ENCODE measurements around the gene SLX9. TPM values are rescaled to one million over a fixed set of nuclear protein-coding genes. Genes with fewer than 3 reads are reported as not detected.

The SLX9 gene
- total RNA-seq, 1 donor from 2014 or later, result 38.8 TPM

GRCh38 chr21:44897326-44898010, 42.4 kb upstream of the SLX9 start:
- Histone ChIP-seq H4K20me1 (ENCODE audit: insufficient read depth, low read length) (peaks cover 6% of the 10 kb centered on the region), H3K36me3 (ENCODE audit: insufficient read depth, low read length) (no peaks in the 10 kb centered on the region), H3K4me2 (ENCODE audit: low read length) (no peak overlapping the region), H2AFZ (ENCODE audit: low read depth, low read length) (no peak overlapping the region), H3K79me2 (ENCODE audit: insufficient read depth, low read length) (no peaks in the 10 kb centered on the region), H3K4me3 (ENCODE audit: insufficient read depth, low read depth, low read length) (no peak overlapping the region), H3K27ac (ENCODE audit: low read depth, low read length) (no peak overlapping the region), H3K9ac (ENCODE audit: low read length) (no peak overlapping the region), H3K4me1 (ENCODE audit: insufficient read depth, low read length) (no peaks in the 10 kb centered on the region), H3K9me3 (ENCODE audit: insufficient read depth, low read depth, low read length) (no peaks in the 10 kb centered on the region), H3K27me3 (ENCODE audit: insufficient read depth, low read length) (peaks cover 30% of the 10 kb centered on the region)
- Mint-ChIP-seq H3K27ac (ENCODE audit: unreplicated experiment) (no peak overlapping the region), H3K9me3 (ENCODE audit: unreplicated experiment) (peaks cover 7% of the 10 kb centered on the region), H3K4me3 (ENCODE audit: unreplicated experiment) (no peak overlapping the region), H3K27me3 (ENCODE audit: low read depth, unreplicated experiment) (peaks cover 65% of the 10 kb centered on the region), H3K4me1 (ENCODE audit: low read depth, unreplicated experiment) (no peaks in the 10 kb centered on the region), H3K36me3 (ENCODE audit: low read depth, unreplicated experiment) (no peaks in the 10 kb centered on the region)
- FAIRE-seq, result no peak
- no peak for DNase-seq (ENCODE audit: low read depth)
- no peak for TF ChIP-seq EZH2 (IDR thresholded peaks at IDR 0.05; ENCODE audit: insufficient read depth, low read length)
- TF ChIP-seq, protein P1, sequence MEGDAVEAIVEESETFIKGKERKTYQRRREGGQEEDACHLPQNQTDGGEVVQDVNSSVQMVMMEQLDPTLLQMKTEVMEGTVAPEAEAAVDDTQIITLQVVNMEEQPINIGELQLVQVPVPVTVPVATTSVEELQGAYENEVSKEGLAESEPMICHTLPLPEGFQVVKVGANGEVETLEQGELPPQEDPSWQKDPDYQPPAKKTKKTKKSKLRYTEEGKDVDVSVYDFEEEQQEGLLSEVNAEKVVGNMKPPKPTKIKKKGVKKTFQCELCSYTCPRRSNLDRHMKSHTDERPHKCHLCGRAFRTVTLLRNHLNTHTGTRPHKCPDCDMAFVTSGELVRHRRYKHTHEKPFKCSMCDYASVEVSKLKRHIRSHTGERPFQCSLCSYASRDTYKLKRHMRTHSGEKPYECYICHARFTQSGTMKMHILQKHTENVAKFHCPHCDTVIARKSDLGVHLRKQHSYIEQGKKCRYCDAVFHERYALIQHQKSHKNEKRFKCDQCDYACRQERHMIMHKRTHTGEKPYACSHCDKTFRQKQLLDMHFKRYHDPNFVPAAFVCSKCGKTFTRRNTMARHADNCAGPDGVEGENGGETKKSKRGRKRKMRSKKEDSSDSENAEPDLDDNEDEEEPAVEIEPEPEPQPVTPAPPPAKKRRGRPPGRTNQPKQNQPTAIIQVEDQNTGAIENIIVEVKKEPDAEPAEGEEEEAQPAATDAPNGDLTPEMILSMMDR (IDR thresholded peaks at IDR 0.05; ENCODE audit: insufficient read depth, low read depth, low read length), result no peak

GRCh38 chr21:44898011-44898488, 41.8 kb upstream of the SLX9 start:
- H3K27me3 Mint-ChIP-seq (ENCODE audit: low read depth, unreplicated experiment), result peaks cover 64% of the 10 kb centered on the region
- H3K79me2 ChIP-seq (ENCODE audit: insufficient read depth, low read length), result no peaks in the 10 kb centered on the region
- H3K27ac Mint-ChIP-seq (ENCODE audit: unreplicated experiment), result no peak overlapping the region
- no peak for DNase-seq (ENCODE audit: low read depth)
- no peak overlapping the region for H3K9ac ChIP-seq (ENCODE audit: low read length)
- H3K27ac ChIP-seq (ENCODE audit: low read depth, low read length), result no peak overlapping the region
- H3K36me3 Mint-ChIP-seq (ENCODE audit: low read depth, unreplicated experiment), result no peaks in the 10 kb centered on the region
- peaks cover 7% of the 10 kb centered on the region for H3K9me3 Mint-ChIP-seq (ENCODE audit: unreplicated experiment)
- no peak overlapping the region for H3K4me3 ChIP-seq (ENCODE audit: insufficient read depth, low read depth, low read length)
- H3K27me3 ChIP-seq (ENCODE audit: insufficient read depth, low read length), result peaks cover 30% of the 10 kb centered on the region
- H3K9me3 ChIP-seq (ENCODE audit: insufficient read depth, low read depth, low read length), result no peaks in the 10 kb centered on the region
- H2AFZ ChIP-seq (ENCODE audit: low read depth, low read length), result no peak overlapping the region
- TF ChIP-seq EZH2 (IDR thresholded peaks at IDR 0.05; ENCODE audit: insufficient read depth, low read length), result no peak
- TF ChIP-seq, protein P1 (IDR thresholded peaks at IDR 0.05; ENCODE audit: insufficient read depth, low read depth, low read length), result no peak
- H4K20me1 ChIP-seq (ENCODE audit: insufficient read depth, low read length), result peaks cover 6% of the 10 kb centered on the region
- no peak for FAIRE-seq
- H3K4me3 Mint-ChIP-seq (ENCODE audit: unreplicated experiment), result no peak overlapping the region
- no peak overlapping the region for H3K4me2 ChIP-seq (ENCODE audit: low read length)
- no peaks in the 10 kb centered on the region for H3K36me3 ChIP-seq (ENCODE audit: insufficient read depth, low read length)
- no peaks in the 10 kb centered on the region for H3K4me1 Mint-ChIP-seq (ENCODE audit: low read depth, unreplicated experiment)
- H3K4me1 ChIP-seq (ENCODE audit: insufficient read depth, low read length), result no peaks in the 10 kb centered on the region

Data from astrocyte (in vitro differentiated cells and primary cell).